GM06990 (cell line): Measurements from ENCODE around the gene RAB3GAP1.

Experiments used
- DNase-seq: peaks from one replicate; pipeline ENCODE4 v3.0.0-alpha.2; 2011; ENCODE audit not compliant: insufficient read length; ENCODE audit errors: extremely low read depth
- H3K27me3 ChIP-seq: replicated peaks from 2 replicates; pipeline ENCODE4 v1.6.0; 2011; ENCODE audit warnings: low read length; ENCODE audit not compliant: control insufficient read depth, insufficient read depth
- H3K36me3 ChIP-seq: 2 replicates; pipeline ENCODE4 v1.5.1; 2011; ENCODE audit warnings: low read length; ENCODE audit not compliant: control insufficient read depth, insufficient read depth
- H3K4me3 ChIP-seq: replicated peaks from 2 replicates; pipeline ENCODE4 v1.5.1; 2011; ENCODE audit warnings: low read depth, mild to moderate bottlenecking, control low read depth, low read length
- CTCF ChIP-seq: IDR thresholded peaks from 2 replicates; pipeline ENCODE4 v1.5.1; 2011; ENCODE audit warnings: low read length, control low read depth, mild to moderate bottlenecking, inconsistent platforms; ENCODE audit not compliant: insufficient read depth, poor library complexity, severe bottlenecking

The RAB3GAP1 gene

GRCh38 chr2:135052042-135052876 is at the start of gene RAB3GAP1:
RAB3GAP1 (plus strand) TSS chr2:135052292; CDS start chr2:135052308, 16 bp downstream.
- Histone ChIP-seq H3K36me3 (no peaks in the 10 kb centered on the region; the same call in 1 of the 2 replicates), H3K27me3 (no peaks in the 10 kb centered on the region), H3K4me3 (peak within 1 kb of the TSS; percentile 78)
- no peak for TF ChIP-seq CTCF
- peak; percentile 92 for DNase-seq

DNA sequence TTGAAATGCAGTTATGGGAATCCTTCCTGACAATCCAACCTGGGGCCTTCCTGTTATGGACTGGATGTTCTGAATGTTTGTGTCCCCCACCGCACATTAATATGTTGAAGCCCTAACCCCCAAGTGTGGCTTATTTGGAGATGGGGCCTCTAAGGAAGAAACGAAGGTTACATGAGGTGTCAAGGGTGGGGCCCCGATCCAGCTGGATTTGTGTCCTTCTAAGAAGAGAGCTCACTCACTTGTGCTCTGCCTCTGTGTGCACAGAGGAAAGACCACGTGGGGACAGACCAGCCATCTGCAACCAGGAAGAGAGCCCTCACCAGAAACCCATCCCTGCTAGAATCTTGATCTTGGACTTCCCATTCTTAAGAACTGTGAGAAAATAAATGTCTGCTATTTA is 49.3 kb upstream of the RAB3GAP1 start:
- DNase-seq, result no peak
- TF ChIP-seq CTCF, result no peak

DNA sequence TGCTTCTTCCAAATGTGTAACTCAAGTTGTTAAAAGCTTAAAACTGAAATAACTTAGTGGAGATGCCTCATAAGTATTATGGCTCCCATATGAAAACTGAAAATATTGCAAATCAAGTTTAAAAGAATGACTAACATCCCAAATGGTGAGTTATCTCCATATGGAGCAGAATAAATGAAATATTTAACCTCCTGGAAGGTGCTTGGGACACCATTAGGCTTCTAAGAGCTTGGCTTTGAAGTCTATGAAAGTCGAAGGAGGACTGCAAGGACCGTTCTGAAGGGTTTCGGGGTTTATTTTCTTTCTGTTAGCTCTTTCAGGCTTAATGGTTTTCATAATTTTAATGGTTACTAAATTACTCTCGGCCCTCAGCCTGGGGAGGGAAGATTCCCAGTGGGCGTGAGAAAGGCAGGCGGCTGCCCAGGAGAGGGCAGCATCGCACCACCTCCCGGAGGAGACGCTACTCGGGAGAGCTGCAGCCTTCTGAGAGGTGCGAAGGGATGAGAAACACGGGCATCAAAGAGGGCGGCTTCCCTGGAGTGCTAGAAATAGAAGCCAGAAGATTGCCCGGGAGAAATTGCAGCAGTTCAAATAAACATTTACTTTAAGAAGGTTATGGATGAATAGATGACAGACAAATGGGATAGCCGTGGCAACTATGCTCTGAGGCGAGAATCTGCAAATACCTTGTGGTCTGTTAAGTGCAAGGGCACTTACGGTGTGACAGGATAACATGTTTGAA is 47.9 kb upstream of the RAB3GAP1 start:
- H3K4me3 ChIP-seq, result no peak overlapping the region
- H3K27me3 ChIP-seq, result no peaks in the 10 kb centered on the region
- H3K36me3 ChIP-seq, result no peaks in the 10 kb centered on the region
- peak; percentile 94 for TF ChIP-seq CTCF
- peak; percentile 65 for DNase-seq

More for the DNA sequence above, 49.3 kb upstream of the RAB3GAP1 start:
- no peaks in the 10 kb centered on the region for H3K27me3 ChIP-seq
- no peaks in the 10 kb centered on the region for H3K36me3 ChIP-seq
- no peak overlapping the region for H3K4me3 ChIP-seq

DNA sequence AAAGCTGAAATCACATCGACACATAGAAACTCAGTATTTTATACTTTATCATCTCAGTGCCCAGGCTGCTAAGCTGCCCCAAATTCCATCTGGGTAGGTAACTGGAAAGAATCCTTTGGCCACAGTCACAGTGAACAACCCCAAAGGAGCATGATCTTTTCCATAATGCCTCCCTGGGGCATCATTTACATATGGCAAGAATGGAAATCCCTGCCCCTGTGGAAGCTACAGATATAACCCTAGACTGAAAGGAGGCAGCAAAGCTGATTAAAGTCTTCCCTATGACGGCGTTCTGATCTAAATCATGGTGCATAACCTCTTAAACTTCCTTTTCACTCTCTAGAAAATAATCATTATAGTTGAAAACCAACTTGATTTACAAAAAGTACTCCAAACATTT is 46.3 kb upstream of the RAB3GAP1 start:
- Histone ChIP-seq H3K27me3 (no peaks in the 10 kb centered on the region), H3K36me3 (no peaks in the 10 kb centered on the region), H3K4me3 (no peak overlapping the region)
- no peak for DNase-seq
- TF ChIP-seq CTCF, result no peak

DNA sequence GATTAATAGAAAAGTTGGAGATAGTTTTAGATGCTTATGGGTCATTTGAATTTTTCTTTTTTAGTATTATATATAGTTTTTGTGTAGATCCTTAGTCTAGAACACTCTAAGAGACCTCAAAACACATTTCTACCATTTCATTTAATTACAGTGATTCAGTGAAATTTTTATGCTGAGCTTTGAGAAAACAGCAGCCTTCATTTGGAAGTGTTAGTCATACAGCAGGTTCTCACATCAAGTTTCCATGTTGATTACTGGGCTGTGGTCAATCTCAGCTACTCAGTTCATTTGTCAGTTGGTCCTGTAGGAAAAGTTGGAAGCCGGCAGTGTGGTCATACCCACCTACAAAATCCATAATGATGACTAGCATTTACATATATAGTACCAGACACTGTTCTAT is 42.8 kb upstream of the RAB3GAP1 start:
- no peaks in the 10 kb centered on the region for H3K27me3 ChIP-seq
- no peaks in the 10 kb centered on the region for H3K36me3 ChIP-seq
- no peak for DNase-seq
- no peak for TF ChIP-seq CTCF
- H3K4me3 ChIP-seq, result no peak overlapping the region
